Caco-2 (cell line): ENCODE measurements around the gene MOXD1. TPM values are rescaled to one million over a fixed set of nuclear protein-coding genes. Genes with fewer than 3 reads are reported as not detected.

Experiments
- BruUV-seq: library from RNA; stranded (reverse); fragments of 400-500 nt; replicated peaks from 2 replicates; lab custom pipeline; 2021; lab: Mats Ljungman, UMichigan
- CTCF ChIA-PET: fragments of 300-600 bp; sonication (Branson Sonifier 250); formaldehyde crosslinking; loops from one replicate; lab custom pipeline; 2022; ENCODE audit warnings: antibody characterized with exemption; lab: Charles Lee
- POLR2A ChIA-PET: fragments of 300-600 bp; sonication (Branson Sonifier 250); formaldehyde crosslinking; loops from one replicate; lab custom pipeline; 2022; ENCODE audit warnings: antibody characterized with exemption; lab: Charles Lee
- DNase-seq, 2 experiments: peaks; one replicate each; pipeline versions ENCODE4 v3.0.0 to v3.0.0-alpha.2; 2020 to 2022
- H3K27me3 ChIP-seq: replicated peaks from 2 replicates; pipeline ENCODE4 v1.6.0; 2011; ENCODE audit warnings: low read length; ENCODE audit not compliant: control insufficient read depth, insufficient read depth
- H3K36me3 ChIP-seq: 2 replicates; pipeline ENCODE4 v1.5.1; 2011; ENCODE audit warnings: low read length; ENCODE audit not compliant: control insufficient read depth, insufficient read depth
- H3K4me1 ChIP-seq: fragments of 250-450 bp; sonication (Bioruptor Pico); 2 replicates; pipeline ENCODE4 v1.5.1; 2020; ENCODE audit warnings: mild to moderate bottlenecking
- H3K4me3 ChIP-seq: 2 replicates; pipeline ENCODE4 v1.5.1; 2011; ENCODE audit warnings: low read depth, mild to moderate bottlenecking, control low read depth, low read length
- H3K9me3 ChIP-seq: fragments of 250-450 bp; sonication (Bioruptor Pico); 2 replicates; pipeline ENCODE4 v1.5.1; 2020; ENCODE audit warnings: mild to moderate bottlenecking, moderate library complexity
- H3K27ac Mint-ChIP-seq: one replicate; pipeline ENCODE4 v1.8.0; 2022; ENCODE audit warnings: mixed read lengths; ENCODE audit not compliant: unreplicated experiment
- H3K27me3 Mint-ChIP-seq: one replicate; pipeline ENCODE4 v1.8.0; 2022; ENCODE audit warnings: mixed read lengths; ENCODE audit not compliant: insufficient read depth, unreplicated experiment
- H3K36me3 Mint-ChIP-seq: one replicate; pipeline ENCODE4 v1.8.0; 2022; ENCODE audit warnings: mild to moderate bottlenecking, mixed read lengths; ENCODE audit not compliant: insufficient read depth, unreplicated experiment
- H3K4me1 Mint-ChIP-seq: one replicate; pipeline ENCODE4 v1.8.0; 2022; ENCODE audit warnings: low read depth, mixed read lengths; ENCODE audit not compliant: unreplicated experiment
- H3K4me3 Mint-ChIP-seq: one replicate; pipeline ENCODE4 v1.8.0; 2022; ENCODE audit warnings: mild to moderate bottlenecking, moderate library complexity, mixed read lengths; ENCODE audit not compliant: unreplicated experiment
- H3K9me3 Mint-ChIP-seq: one replicate; pipeline ENCODE4 v1.8.0; 2022; ENCODE audit warnings: mixed read lengths; ENCODE audit not compliant: unreplicated experiment
- CTCF ChIP-seq, 2 experiments: fragments of 200-600 bp in 1 of 2; IDR thresholded peaks; 1 replicate in 1 of 2; 2 replicates in 1 of 2; pipeline versions ENCODE4 v1.5.1 to v1.8.0; 2011 to 2022; ENCODE audit warnings: antibody characterized with exemption in 1 of 2, control low read depth in 1 of 2, inconsistent platforms in 1 of 2, low read depth in 1 of 2, low read length in 1 of 2, mild to moderate bottlenecking in 1 of 2, moderate library complexity in 1 of 2; ENCODE audit not compliant: insufficient read depth in 1 of 2, severe bottlenecking in 1 of 2, unreplicated experiment in 1 of 2
- intact Hi-C: fragments of 100-400 bp; cut with micrococcal nuclease; formaldehyde crosslinking; loops from one replicate; pipeline ENCODE4 v1.10.0; 2022; ENCODE audit not compliant: unreplicated experiment
- total RNA-seq: library from RNA; stranded (reverse); gene quantifications from 2 replicates; pipeline ENCODE4 v1.2.3, GENCODE V29; 2022

Gene MOXD1
- total RNA-seq, 1 experiment from 2014 or later = 0.09 TPM

- intact Hi-C loops = no loop called here
- no peaks in the 10 kb centered on the region for H3K4me1 Mint-ChIP-seq
- no peaks in the 10 kb centered on the region for H3K27me3 ChIP-seq
- BruUV-seq = no TSS peak
- no peaks in the 10 kb centered on the region for H3K4me1 ChIP-seq
- H3K27ac Mint-ChIP-seq = no peak overlapping the region
- H3K9me3 Mint-ChIP-seq = no peaks in the 10 kb centered on the region
- no peak for DNase-seq
- no peak overlapping the region for H3K4me3 Mint-ChIP-seq
- ChIA-PET POLR2A (interaction anchor here (0.6 kb wide), 1 partner anchor 602 kb away, joined by 4 read pairs; no protein-coding TSS in a partner anchor), CTCF (no interaction called here)
- H3K9me3 ChIP-seq = no peaks in the 10 kb centered on the region
- H3K27me3 Mint-ChIP-seq = peaks cover 6% of the 10 kb centered on the region
- H3K36me3 Mint-ChIP-seq = no peaks in the 10 kb centered on the region
- TF ChIP-seq CTCF (IDR thresholded peaks at IDR 0.05; ENCODE audit: insufficient read depth in 1 of 2, low read depth in 1 of 2, low read length in 1 of 2, severe bottlenecking in 1 of 2, unreplicated experiment in 1 of 2) = no peak
- H3K4me3 ChIP-seq = no peak overlapping the region
- H3K36me3 ChIP-seq = no peaks in the 10 kb centered on the region
Measured at GRCh38 chr6:132361101-132361500, 40.2 kb downstream of the MOXD1 start.

- Histone ChIP-seq H3K4me1 (no peaks in the 10 kb centered on the region), H3K9me3 (no peaks in the 10 kb centered on the region), H3K36me3 (no peaks in the 10 kb centered on the region), H3K4me3 (no peak overlapping the region), H3K27me3 (no peaks in the 10 kb centered on the region)
- BruUV-seq = no TSS peak
- Mint-ChIP-seq H3K27ac (no peak overlapping the region), H3K4me1 (no peaks in the 10 kb centered on the region), H3K4me3 (no peak overlapping the region), H3K36me3 (no peaks in the 10 kb centered on the region), H3K9me3 (no peaks in the 10 kb centered on the region), H3K27me3 (peaks cover 3% of the 10 kb centered on the region)
- ChIA-PET POLR2A (no interaction called here), CTCF (no interaction called here)
- no peak for DNase-seq
- intact Hi-C loops = no loop called here
- no peak for TF ChIP-seq CTCF (IDR thresholded peaks at IDR 0.05; ENCODE audit: insufficient read depth in 1 of 2, low read depth in 1 of 2, low read length in 1 of 2, severe bottlenecking in 1 of 2, unreplicated experiment in 1 of 2)
Measured at GRCh38 chr6:132359886-132360285, 41.4 kb downstream of the MOXD1 start.

- no peaks in the 10 kb centered on the region for H3K36me3 Mint-ChIP-seq
- Histone ChIP-seq H3K9me3 (no peaks in the 10 kb centered on the region), H3K4me3 (no peak overlapping the region), H3K27me3 (no peaks in the 10 kb centered on the region), H3K36me3 (no peaks in the 10 kb centered on the region), H3K4me1 (no peaks in the 10 kb centered on the region)
- TF ChIP-seq CTCF (IDR thresholded peaks at IDR 0.05; ENCODE audit: insufficient read depth in 1 of 2, low read depth in 1 of 2, low read length in 1 of 2, severe bottlenecking in 1 of 2, unreplicated experiment in 1 of 2) = no peak
- CTCF ChIA-PET = interaction anchor here (0.6 kb wide), 1 partner anchor 57 kb away, joined by 3 read pairs; no protein-coding TSS in a partner anchor
- POLR2A ChIA-PET = no interaction called here
- BruUV-seq = no TSS peak
- H3K4me3 Mint-ChIP-seq = no peak overlapping the region
- no peak for DNase-seq
- intact Hi-C loops = no loop called here
- H3K27ac Mint-ChIP-seq = no peak overlapping the region
- peaks cover 3% of the 10 kb centered on the region for H3K27me3 Mint-ChIP-seq
- H3K4me1 Mint-ChIP-seq = no peaks in the 10 kb centered on the region
- no peaks in the 10 kb centered on the region for H3K9me3 Mint-ChIP-seq
Measured at GRCh38 chr6:132357120-132357519, 44.2 kb downstream of the MOXD1 start.
